Measurements from ENCODE around the gene FAM120B.
"Not testable (repeated sequence)": the region's sequence is repeated elsewhere in the genome, so short reads cannot be mapped to it uniquely, and the experiment has no call there.

Gene FAM120B

GRCh38 chr6:170394980-170395379, 88.4 kb downstream of the FAM120B start:
- DNase-seq: no peak

GRCh38 chr6:170398743-170399369, 92.3 kb downstream of the FAM120B start:
- DNase-seq: not testable (repeated sequence)

- DNase-seq: not testable (repeated sequence)
Observed at GRCh38 chr6:170399955-170400558, 93.5 kb downstream of the FAM120B start.

GRCh38 chr6:170402318-170403040, 95.9 kb downstream of the FAM120B start:
- no peak for DNase-seq

- no peak for DNase-seq
Observed at GRCh38 chr6:170403451-170403850, 96.9 kb downstream of the FAM120B start.

- DNase-seq: no peak
Observed at GRCh38 chr6:170404036-170404435, 97.5 kb downstream of the FAM120B start.

- DNase-seq: no peak
Observed at GRCh38 chr6:170404697-170405096, 98.1 kb downstream of the FAM120B start.

GRCh38 chr6:170405311-170405975, 98.9 kb downstream of the FAM120B start:
- no peak for DNase-seq

- DNase-seq: no peak
Observed at GRCh38 chr6:170407200-170407599, 100.6 kb downstream of the FAM120B start.

- DNase-seq: no peak
Observed at GRCh38 chr6:170407932-170408331, 101.4 kb downstream of the FAM120B start.

GRCh38 chr6:170409746-170410145, 103.2 kb downstream of the FAM120B start:
- not testable (repeated sequence) for DNase-seq

- no peak for DNase-seq
Observed at GRCh38 chr6:170410241-170410640, 103.7 kb downstream of the FAM120B start.

- no peak for DNase-seq
Observed at GRCh38 chr6:170415318-170415717, 108.8 kb downstream of the FAM120B start.

GRCh38 chr6:170416303-170416702, 109.7 kb downstream of the FAM120B start:
- no peak for DNase-seq

- no peak for DNase-seq
Observed at GRCh38 chr6:170416959-170417606, 110.5 kb downstream of the FAM120B start.

GRCh38 chr6:170417881-170418280, 111.3 kb downstream of the FAM120B start:
- no peak for DNase-seq

- DNase-seq: no peak
Observed at GRCh38 chr6:170420283-170420682, 113.7 kb downstream of the FAM120B start.

- no peak for DNase-seq
Observed at GRCh38 chr6:170420791-170421776, 114.5 kb downstream of the FAM120B start.

- no peak for DNase-seq
Observed at GRCh38 chr6:170421921-170422320, 115.4 kb downstream of the FAM120B start.

- DNase-seq: no peak
Observed at GRCh38 chr6:170423030-170423429, 116.5 kb downstream of the FAM120B start.

- no peak for DNase-seq
Observed at GRCh38 chr6:170423814-170424603, 117.5 kb downstream of the FAM120B start.
